WERI-Rb-1 (cell line): ENCODE measurements around the gene OR51B5.
"Not testable (repeated sequence)": the region's sequence is repeated elsewhere in the genome, so short reads cannot be mapped to it uniquely, and the experiment has no call there.

ENCODE experiments used
- DNase-seq: peaks from one replicate; pipeline ENCODE4 v3.0.0-alpha.2; 2020
- H3K27ac ChIP-seq: fragments of 250-450 bp; sonication (Bioruptor Pico); 2 replicates; pipeline ENCODE4 v1.5.1; 2020; ENCODE audit warnings: mild to moderate bottlenecking, moderate library complexity
- H3K27me3 ChIP-seq: fragments of 250-450 bp; sonication (Bioruptor Pico); 2 replicates; pipeline ENCODE4 v1.5.1; 2021; ENCODE audit warnings: mild to moderate bottlenecking, low read depth, moderate library complexity; ENCODE audit not compliant: insufficient read depth, severe bottlenecking
- H3K36me3 ChIP-seq: fragments of 250-450 bp; sonication (Bioruptor Pico); 2 replicates; pipeline ENCODE4 v1.5.1; 2020; ENCODE audit warnings: mild to moderate bottlenecking, moderate library complexity
- H3K4me3 ChIP-seq: 2 replicates; pipeline ENCODE4 v1.5.1; 2011; ENCODE audit warnings: low read depth, mild to moderate bottlenecking, control low read depth, low read length
- H3K9me3 ChIP-seq: fragments of 250-450 bp; sonication (Bioruptor Pico); 2 replicates; pipeline ENCODE4 v1.5.1; 2021; ENCODE audit warnings: mild to moderate bottlenecking, moderate library complexity; ENCODE audit not compliant: severe bottlenecking
- TF ChIP-seq, protein P1 (sequence below): IDR thresholded peaks from 2 replicates; pipeline ENCODE4 v1.5.1; 2011; ENCODE audit warnings: low read depth, mild to moderate bottlenecking, control low read depth, inconsistent platforms, low read length

OR51B5 gene

DNA sequence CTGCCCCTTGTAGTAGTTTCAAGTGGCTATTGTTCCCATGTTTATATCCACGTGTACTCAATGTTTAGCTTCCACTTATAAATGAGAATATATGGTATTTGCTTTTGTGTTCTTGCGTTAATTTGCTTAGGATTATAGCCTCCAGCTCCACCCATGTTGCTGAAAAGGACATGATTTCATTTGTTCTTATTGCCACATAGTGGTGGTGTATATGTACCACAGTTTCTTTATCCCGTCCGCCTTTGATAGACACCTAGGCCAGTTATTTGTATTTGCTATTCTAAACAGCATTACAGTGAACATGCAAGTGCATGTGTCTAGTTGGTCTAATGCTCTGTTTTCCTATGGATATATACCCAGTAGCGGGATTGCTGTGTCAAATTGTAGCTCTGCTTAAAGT is 26.0 kb downstream of the OR51B5 start:
- no peak overlapping the region for H3K27ac ChIP-seq
- no peak overlapping the region for H3K4me3 ChIP-seq
- H3K9me3 ChIP-seq, result peaks cover 3% of the 10 kb centered on the region
- TF ChIP-seq, protein P1, sequence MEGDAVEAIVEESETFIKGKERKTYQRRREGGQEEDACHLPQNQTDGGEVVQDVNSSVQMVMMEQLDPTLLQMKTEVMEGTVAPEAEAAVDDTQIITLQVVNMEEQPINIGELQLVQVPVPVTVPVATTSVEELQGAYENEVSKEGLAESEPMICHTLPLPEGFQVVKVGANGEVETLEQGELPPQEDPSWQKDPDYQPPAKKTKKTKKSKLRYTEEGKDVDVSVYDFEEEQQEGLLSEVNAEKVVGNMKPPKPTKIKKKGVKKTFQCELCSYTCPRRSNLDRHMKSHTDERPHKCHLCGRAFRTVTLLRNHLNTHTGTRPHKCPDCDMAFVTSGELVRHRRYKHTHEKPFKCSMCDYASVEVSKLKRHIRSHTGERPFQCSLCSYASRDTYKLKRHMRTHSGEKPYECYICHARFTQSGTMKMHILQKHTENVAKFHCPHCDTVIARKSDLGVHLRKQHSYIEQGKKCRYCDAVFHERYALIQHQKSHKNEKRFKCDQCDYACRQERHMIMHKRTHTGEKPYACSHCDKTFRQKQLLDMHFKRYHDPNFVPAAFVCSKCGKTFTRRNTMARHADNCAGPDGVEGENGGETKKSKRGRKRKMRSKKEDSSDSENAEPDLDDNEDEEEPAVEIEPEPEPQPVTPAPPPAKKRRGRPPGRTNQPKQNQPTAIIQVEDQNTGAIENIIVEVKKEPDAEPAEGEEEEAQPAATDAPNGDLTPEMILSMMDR, result no peak
- H3K27me3 ChIP-seq, result peaks cover 39% of the 10 kb centered on the region
- H3K36me3 ChIP-seq, result no peaks in the 10 kb centered on the region
- DNase-seq, result no peak

DNA sequence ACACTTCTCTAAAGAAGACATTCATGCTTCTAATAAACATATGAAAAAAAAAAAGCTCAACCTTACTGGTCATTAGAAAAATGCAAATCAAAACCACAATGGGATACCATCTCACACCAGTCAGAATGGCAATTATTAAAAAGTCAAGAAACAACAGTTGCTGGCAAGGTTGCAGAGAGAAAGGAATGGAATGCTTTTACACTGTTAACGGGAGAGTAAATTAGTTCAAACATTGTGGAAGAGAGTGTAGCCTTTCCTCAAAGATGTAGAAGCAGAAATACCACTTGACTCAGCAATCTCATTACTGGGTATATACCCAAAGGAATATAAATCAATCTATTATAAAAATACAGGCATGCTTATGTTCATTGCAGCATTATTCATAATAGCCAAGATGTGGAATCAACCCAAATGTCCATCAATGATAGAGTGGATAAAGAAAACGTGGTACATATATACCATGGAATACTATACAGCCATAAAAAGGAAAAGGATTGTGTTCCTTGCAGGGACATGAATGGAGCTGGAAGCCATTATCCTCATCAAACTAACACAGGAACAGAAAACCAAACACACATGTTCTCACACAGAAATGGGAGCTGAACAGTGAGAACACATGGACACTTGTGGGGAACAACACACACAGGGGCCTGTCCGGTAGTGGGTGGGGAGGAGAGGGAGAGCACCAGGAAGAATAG is 29.8 kb downstream of the OR51B5 start:
- not testable (repeated sequence) for H3K27ac ChIP-seq, H3K36me3 ChIP-seq, H3K4me3 ChIP-seq, DNase-seq, H3K9me3 ChIP-seq
- peaks cover 52% of the 10 kb centered on the region for H3K27me3 ChIP-seq

DNA sequence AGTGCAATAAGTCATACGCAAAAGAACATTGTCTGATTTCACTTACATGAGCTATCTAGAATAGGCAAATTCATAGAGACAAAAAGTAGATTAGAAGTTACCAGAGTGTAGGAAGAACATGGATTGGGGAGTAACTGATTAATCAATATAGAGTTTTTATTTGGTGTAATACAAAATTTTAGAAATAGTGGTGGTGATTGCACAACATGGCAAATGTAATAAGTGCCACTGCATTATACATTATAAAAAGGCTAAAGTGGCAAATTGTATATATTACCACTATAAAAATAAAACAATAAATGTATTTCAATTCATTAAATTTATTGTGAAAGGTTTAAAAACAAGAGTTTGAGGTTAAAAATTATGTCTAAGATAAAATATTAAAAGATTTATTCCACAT is 32.9 kb downstream of the OR51B5 start:
- Histone ChIP-seq H3K27ac (no peak overlapping the region), H3K4me3 (no peak overlapping the region), H3K27me3 (peaks cover 58% of the 10 kb centered on the region), H3K9me3 (peaks cover 3% of the 10 kb centered on the region), H3K36me3 (no peaks in the 10 kb centered on the region)
- TF ChIP-seq, protein P1, result no peak
- no peak for DNase-seq

DNA sequence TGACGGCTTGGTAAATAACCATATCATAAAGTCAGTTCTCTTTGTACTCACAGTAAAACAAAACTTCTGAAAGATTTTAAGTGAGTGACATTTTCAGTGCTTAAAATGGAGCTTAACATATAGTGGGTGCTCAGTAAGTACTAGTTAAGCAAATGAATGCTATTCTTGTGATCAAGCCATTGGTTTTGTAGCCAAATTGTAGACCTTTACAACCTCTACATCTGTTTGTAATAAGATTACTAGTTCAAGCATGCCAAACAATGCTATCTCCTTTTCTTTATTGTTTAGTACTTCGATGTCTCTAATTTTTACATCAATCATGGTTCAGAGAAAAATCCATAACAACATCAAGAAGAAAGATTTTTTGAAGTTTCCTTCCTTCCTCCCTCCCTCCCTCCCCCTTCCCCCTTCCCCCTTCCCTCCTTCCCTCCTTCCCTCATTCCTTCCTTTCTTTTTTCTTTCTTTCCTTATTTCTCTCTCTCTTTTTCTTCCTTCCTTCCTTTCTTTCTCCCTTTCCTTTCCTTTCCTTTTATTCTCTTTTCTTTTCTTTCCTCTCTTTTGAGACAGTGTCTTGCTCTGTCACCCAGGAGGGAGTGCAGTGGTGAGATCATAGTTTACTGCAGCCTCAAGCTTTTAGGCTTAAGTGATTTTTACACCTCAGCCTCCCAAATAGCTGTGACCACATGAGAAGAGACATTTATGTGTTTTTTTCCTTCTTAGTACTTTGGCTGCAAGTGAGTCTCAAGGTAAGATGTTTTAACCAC is 35.9 kb downstream of the OR51B5 start:
- Histone ChIP-seq H3K4me3 (no peak overlapping the region), H3K27ac (no peak overlapping the region), H3K27me3 (peaks cover 78% of the 10 kb centered on the region), H3K9me3 (no peaks in the 10 kb centered on the region), H3K36me3 (no peaks in the 10 kb centered on the region)
- DNase-seq, result no peak
- TF ChIP-seq, protein P1, result no peak

DNA sequence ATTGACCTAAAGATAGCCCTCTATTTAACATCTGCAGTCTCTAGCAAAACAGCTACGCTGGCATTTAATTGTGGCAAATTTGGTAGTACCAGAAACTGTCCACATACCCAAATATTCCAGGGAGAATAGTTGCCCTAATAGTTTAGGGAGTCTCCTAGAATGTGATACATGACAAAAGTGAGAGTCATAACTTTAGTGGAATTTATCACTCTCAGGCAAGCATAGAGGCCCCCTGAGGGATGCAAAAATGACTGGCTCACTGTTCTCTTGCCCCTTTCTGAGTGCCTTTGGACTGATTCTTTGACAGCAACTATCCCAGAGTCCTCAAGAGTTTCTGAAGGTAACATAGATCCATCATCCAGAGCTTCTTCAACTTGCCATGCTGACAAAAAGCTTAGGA is 39.3 kb downstream of the OR51B5 start:
- Histone ChIP-seq H3K27ac (no peak overlapping the region), H3K27me3 (peaks cover 79% of the 10 kb centered on the region), H3K4me3 (no peak overlapping the region), H3K36me3 (no peaks in the 10 kb centered on the region), H3K9me3 (no peaks in the 10 kb centered on the region)
- TF ChIP-seq, protein P1, result no peak
- DNase-seq, result no peak

DNA sequence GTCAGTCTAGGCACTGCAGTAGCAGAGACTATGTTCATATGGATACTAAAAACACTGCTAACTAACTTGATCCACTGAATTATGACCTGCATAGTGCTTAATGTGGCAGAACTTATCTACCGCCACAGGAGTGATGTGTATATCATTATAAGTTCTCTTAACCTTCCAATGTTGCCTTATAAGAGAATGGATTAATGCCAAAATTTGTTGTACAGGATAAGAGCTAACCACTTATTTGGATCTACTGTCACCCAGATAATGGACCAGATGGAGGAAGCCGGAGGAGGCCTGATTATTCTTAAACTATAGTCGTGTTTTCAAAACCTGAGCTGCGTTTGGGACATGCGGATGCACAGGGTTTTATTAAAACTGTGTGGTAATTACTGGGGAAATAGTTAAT is 39.7 kb downstream of the OR51B5 start:
- Histone ChIP-seq H3K9me3 (no peaks in the 10 kb centered on the region), H3K27me3 (peaks cover 80% of the 10 kb centered on the region), H3K4me3 (no peak overlapping the region), H3K36me3 (no peaks in the 10 kb centered on the region), H3K27ac (no peak overlapping the region)
- TF ChIP-seq, protein P1, result no peak
- no peak for DNase-seq
